SIG-M5 treated with dmso at 0.1 percent for 504 hours (cell line): ENCODE results near the gene PRDX1.
"Not testable (repeated sequence)": the region's sequence is repeated elsewhere in the genome, so short reads cannot be mapped to it uniquely, and the experiment has no call there.

Source experiments
- DNase-seq: peaks from one replicate; lab custom pipeline; 2025; ENCODE audit not compliant: unreplicated experiment; lab: John Stamatoyannopoulos, UW

PRDX1 gene

DNA sequence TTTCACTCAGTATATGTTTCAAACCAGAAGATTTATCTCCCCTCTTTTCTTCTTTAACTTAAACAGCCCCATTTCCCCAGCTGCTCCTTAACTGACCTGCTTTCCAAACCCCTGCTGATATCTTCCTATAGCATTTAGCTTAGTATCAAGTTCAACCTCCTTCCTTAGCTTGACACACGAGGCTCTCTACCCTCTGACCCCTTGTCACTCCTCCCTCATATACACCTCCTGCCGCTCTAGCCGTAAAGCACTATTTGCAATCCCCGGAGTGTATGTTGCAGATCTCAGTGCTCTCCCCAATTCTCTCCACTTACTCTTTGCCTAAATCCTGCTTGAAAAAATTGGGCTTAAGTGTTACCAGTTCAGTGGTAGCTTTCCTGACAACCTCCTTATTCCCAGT is 15.2 kb upstream of the PRDX1 start:
- no peak for DNase-seq

DNA sequence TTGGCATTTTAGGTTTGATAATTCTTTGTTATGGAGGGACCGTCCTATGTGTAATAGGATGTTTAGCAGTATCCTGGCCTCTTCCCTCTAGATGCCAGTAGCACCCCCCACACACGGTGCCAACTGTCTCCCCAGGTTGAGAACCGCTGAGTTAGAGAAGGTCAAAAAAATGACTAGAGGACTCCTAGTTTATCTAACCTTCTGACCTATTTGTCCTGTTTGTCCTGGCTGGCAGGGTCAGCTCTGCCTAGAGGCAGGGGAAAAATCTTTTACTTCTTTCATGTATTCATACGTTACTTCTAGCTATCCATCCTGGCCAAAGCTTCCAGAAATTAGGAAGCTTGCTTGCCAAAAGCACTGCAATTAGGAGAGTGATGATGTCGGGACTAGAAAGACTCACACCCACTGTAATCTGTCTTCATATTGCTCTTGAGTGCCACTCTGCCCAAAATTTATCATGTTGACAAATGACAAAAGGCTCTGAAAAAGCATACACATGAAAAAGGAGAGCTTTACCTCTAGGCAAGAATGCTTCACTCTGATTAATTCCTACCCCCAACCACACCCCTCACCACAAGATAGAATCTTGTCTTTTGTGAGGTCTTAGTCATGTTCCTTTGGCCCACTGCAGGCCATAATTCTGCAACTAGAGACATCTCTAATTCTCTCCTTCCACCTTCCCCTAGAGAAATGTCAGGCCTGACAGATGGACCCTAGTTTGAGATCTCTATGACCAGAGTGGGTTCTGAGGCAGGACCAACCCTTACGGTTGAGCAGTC is 14.5 kb upstream of the PRDX1 start:
- no peak for DNase-seq

DNA sequence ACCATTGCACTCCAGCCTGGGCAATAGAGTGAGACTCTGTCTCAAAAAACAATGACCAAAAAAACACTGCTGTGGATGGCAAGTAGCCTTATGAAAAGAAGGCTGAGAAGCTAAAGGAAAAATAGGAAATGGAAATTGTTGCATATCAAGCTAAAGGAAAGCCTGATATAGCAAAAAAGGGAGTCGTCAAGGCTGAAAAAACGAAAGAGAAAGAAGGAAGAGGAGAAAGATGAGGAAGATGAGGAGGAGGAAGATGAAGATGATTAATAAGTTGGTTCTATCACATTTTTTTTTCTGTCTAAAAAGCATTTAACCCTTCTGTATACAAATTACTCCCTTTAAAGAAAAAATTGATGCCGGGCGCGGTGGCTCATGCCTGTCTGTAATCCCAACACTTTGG is 10.2 kb upstream of the PRDX1 start:
- no peak for DNase-seq

DNA sequence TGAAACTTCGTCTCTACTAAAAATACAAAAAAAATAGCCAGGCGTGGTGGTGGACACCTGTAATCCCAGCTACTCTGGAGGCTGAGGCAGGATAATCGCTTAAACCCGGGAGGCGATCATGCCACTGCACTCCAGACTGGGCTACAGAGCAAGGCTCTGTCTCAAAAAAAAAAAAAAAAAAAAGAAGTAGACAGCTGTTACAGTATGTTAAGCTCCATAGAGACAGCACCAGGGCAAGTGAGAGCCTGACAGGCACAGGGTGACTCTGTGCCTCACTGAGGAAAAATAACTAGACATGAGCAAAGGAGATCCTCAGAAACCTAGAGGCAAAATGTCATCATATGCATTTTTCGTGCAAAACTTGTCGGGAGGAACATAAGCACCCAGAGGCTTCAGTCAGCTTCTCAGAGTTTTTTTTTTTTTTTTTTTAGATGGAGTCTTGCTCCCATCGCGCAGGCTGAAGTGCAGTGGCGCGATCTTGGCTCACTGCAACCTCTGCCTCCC is 9.0 kb upstream of the PRDX1 start:
- no peak for DNase-seq

DNA sequence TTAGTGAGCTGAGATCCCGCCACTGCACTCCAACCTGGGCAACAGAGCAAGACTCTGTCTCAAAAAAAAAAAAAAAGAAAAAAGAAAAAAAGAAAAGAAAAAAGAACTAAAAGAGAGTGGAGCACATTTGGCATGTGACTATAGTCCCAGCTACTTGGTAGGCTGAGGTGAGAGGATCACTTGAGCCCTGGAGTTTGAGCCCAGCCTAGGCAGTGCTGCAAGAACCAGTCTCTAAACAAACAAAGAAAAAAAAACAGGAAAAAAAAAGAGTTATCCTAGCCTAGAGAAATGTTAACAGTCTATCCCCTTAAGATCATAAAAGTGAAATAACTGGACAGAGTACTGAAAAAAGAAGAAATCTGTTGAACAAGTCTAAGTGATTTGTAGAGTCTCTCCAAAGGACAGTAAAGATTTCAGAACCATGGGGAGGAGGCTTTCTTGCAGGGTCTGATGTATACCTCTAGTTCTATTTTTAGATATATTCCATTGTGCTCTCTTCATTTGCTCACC is 4.5 kb upstream of the PRDX1 start:
- no peak for DNase-seq

DNA sequence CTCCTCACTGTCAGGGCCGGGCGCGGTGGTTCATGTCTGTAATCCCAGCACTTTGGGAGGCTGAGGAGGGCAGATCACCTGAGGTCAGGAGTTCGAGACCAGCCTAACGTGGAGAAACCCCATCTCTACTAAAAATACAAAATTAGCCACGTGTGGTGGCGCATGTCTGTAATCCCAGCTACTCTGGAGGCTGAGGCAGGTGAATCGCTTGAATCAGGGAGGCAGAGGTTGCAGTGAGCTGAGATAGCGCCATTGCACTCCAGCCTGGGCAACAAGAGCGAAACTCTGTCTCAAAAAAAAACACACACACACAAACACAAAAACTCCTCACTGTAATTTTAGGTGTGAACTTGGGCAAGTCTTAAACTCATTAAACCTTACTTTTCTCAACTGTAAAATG is 2.3 kb upstream of the PRDX1 start:
- not testable (repeated sequence) for DNase-seq

DNA sequence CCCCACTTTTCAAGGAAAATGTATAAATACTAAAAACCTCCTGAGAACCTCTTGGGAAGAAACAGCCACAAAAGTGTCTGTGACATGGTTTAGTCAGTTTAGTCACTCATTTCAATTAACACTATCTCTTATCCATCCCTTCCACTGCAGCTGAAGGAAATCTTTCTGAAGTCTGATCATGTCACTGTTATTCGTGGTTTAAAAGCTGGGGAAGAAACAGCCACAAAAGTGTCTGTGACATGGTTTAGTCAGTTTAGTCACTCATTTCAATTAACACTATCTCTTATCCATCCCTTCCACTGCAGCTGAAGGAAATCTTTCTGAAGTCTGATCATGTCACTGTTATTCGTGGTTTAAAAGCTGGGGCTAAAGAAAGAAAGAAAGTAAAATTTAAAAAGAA is 1.8 kb upstream of the PRDX1 start:
- DNase-seq = not testable (repeated sequence)

DNA sequence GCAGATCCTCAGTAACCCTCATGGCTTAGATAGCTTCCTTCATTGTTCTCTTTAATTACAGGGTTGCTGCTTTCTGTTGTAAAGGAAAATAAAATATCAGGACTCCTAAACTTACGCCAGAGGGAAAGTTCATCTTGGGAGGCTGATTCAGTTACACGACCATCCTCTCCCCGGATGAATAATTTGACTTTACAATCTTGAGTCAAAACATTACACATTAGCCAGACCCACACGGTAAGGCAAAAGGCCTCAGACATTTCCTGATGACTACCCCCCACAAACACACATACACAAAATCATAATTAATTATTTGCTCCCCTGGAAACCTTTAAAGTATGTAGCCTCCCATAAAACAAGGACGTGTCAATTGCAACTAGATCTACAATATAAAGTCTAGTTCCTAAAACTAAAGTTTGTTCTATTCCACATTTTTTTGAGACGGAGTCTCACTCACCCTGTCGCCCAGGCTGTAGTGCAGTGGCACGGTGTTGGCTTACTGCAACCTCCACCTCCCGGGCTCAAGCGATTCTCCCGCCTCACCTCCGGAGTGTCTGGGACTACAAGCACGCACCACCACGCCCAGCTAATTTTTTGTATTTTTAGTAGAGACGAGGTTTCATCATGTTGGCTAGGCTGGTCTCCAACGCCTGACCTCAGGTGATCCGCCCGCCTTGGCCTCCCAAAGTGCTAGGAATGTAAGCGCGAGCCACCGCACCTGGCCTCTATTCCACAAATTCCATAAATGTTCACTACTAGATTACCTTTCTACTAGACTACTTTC is 830 bp upstream of the PRDX1 start:
- no peak for DNase-seq

DNA sequence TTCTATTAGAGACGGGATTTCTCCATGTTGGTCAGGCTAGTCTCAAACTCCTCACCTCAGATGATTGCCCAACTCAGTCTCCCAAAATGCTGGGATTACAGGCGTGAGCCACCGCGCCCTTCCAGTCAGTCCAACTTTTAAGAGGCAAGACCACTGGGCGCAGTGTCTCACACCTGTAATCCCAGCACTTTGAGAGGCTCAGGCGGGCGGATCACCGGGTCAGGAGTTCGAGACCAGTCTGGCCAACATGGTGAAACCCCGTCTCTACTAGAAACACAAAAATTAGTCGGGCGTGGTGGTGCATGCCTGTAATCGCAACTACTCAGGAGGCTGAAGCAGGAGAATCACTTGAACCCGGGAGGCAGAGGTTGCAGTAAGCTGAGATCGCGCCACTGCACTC is 1.9 kb downstream of the PRDX1 start:
- not testable (repeated sequence) for DNase-seq

DNA sequence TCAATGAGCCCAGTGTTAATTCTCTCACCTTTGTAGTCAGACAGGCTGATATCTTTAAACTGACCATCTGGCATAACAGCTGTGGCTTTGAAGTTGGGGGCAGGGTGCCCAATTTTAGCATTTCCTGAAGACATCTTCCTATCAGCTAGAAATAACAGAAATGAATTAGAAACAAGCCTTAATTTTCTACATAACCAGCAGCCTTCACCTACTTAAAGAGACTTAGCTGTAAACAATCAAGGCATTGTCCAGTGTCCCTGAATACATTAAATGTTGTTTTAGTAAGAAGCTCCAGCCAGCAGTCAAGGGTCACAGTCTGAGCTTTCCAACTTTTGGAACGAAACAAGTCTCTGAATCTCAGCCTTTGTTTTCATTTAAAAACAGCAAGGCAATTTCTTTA is 2.8 kb downstream of the PRDX1 start:
- no peak for DNase-seq

DNA sequence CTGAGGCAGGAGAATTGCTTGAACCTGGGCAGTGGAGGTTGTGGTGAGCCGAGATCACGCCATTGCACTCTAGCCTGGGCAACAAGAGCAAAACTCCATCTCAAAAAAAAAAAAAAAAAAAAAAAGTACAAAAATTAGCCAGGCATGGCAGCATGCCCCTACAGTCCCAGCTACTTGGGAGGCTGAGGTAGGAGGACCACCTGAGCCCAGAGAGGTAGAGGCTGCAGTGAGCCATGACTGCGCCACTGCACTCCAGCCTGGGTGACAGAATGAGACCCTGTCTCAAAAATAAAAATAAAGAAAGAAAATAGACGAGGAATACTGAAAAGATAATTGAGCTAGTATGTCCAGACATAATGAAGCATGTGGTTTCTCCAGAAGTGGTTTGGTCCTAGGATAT is 3.3 kb downstream of the PRDX1 start:
- DNase-seq = not testable (repeated sequence)

DNA sequence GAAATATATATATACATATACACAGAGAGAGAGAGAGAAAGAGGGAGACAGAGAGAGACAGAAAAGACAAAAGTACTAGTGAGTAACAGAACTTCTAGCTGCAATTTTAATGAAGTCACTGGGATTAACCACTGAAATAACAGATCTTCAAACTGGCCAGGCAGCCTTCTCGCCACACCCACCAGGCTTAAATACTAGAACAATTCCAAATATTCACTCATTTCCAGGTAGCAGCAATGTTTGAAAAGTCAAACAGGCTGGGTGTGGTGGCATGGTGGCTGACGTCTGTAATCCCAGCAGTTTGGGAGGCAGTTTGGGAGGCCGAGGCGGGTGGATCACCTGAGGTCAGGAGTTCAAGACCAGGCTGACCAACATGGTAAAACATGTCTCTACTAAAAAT is 5.2 kb downstream of the PRDX1 start:
- no peak for DNase-seq

DNA sequence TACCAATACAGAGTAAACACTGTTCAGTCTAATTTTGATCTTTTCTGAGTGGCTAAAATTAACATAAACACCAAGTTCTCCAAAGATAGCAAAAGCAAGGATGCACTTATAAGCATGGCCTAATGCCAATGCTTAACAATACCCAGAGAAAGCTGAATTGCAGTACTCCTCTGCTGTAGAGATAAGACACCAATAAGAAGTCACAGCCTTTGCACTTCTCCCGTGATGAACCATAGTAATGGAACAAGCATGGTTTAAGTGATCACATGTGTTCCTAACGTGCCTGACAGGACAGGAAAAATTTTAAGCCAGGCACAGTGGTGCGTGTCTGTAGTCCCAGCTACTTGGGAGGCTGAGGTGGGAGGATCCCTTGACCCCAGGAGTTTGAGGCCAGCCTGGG is 5.6 kb downstream of the PRDX1 start:
- DNase-seq = no peak

DNA sequence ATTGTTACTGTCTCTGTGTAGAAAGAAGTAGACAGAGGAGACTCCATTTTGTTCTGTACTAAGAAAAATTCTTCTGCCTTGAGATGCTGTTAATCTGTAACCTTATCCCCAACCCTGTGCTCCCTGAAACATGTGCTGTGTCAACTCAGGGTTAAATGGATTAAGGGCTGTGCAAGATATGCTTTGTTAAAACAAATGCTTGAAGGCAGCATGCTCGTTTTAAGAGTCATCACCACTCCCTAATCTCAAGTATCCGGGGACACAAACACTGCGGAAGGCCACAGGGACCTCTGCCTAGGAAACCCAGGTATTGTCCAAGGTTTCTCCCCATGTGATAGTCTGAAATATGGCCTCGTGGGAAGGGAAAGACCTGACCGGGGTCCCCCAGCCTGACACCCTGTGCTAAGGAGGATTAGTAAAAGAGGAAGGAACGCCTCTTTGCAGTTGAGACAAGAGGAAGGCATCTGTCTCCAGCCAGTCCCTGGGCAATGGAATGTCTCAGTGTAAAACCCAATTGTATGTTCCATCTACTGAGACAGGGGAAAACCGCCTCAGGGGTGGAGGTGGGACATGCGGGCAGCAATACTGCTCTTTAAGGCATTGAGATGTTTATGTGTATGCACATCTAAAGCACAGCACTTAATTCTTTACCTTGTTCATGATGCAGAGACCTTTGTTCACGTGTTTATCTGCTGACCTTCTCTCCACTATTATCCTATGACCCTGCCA is 8.0 kb downstream of the PRDX1 start:
- not testable (repeated sequence) for DNase-seq

DNA sequence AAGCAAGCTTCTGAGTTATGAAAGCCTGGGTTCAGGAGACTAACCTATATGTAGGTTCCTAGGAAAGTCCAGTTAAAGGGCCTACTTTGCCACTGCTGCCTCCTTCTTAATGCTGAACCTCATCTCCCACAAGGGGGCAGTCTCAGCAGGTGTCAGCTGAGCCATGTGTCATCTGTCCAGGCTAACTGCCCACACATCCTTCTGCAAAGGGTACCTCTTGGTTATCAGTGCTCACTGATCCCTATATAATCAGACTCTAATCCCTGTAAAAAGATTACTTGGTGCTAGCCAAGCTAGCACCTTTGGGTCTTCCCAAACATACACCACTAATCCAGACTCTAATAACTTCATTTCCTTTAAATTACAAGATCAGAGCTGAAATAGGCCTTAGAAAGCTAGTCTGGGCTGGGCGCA is 9.0 kb downstream of the PRDX1 start:
- peak; percentile 30 for DNase-seq

DNA sequence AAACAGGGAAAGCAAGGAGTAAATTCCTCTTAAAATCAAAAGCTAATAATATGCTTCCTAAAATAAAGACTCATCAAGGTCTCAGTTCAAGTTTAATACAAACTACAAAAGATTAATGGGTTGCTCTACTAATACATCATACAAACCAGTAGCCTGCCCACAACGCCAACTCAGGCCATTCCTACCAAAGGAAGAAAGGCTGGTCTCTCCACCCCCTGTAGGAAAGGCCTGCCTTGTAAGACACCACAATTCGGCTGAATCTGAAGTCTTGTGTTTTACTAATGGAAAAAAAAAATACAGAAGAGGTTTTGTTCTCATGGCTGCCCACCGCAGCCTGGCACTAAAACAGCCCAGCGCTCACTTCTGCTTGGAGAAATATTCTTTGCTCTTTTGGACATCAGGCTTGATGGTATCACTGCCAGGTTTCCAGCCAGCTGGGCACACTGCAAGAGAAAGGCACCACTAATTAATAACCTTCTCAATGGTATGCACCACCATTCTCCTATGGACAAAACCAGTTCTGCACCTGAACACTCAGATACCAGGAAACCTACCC is 10.6 kb downstream of the PRDX1 start:
- no peak for DNase-seq

DNA sequence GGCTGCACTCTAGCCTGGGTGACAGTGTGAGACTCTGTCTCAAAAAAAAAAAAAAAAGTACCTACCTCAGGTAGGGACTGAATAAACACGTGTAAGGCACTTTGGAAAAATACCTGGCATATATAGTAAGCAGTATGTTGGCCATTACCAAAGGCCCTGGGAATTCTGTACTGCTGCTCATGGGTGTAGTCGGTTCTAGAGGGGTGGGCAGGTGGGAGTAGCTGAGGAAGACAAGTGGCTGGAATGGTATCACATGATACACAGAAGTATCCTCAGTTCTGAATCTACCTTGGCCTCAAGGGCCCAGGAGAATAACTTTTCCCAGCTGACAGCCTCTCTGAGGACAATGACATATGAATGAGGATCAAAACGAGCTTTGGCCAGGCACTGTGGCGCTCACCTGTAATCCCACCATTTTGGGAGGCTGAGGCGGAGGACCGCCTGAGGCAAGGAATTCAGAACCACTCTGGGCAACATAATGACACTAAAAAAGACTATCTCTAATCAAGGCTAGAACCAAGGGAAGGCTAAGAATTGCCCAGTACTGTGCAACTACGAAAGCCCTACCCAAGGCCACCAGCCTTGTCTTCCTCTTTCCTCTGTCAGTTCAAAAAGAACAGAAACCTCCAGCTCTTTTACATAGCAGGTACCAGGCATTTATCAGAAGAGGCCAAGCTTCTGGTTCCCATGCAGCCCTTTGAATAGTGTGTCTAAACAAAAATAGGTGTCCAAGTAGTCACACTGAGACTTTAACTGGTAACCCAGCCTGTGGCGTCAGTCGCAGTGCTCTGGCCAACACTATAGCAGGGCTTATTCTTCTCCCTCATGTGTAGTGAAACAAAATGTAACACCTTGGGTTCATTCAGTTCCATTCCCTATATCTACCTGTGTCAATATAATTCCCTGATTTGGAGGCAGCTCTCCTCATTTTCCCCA is 11.4 kb downstream of the PRDX1 start:
- peak; percentile 26 for DNase-seq

DNA sequence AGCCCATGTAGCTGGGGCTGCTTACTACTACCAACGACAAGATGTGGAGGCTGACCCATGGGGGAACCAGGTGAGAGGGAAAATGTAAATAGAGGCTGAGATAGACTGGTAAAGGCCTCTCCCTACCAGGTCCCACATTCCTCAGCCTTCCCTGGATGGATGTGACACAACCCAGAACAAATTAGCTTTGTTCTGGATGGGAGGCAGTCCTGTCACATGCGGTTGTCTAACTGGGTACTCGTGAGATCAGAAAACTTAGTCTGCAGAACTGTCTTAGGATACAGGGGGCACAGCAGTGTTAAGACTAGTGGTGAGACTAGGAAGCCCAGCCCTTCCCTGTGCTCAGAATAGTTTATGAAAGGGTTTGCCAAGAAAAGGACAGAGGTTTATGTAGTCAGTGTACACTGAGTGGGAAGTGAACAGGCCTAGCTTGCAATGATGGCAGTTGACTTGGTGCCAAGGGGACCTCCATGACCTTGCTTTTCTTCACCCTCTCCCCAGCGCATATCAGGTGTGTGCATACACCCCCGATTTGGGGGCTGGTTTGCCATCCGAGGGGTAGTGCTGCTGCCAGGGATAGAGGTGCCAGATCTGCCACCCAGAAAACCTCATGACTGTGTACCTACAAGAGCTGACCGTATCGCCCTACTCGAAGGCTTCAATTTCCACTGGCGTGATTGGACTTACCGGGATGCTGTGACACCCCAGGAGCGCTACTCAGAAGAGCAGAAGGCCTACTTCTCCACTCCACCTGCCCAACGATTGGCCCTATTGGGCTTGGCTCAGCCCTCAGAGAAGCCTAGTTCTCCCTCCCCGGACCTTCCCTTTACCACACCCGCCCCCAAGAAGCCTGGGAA is 13.2 kb downstream of the PRDX1 start:
- DNase-seq = no peak

DNA sequence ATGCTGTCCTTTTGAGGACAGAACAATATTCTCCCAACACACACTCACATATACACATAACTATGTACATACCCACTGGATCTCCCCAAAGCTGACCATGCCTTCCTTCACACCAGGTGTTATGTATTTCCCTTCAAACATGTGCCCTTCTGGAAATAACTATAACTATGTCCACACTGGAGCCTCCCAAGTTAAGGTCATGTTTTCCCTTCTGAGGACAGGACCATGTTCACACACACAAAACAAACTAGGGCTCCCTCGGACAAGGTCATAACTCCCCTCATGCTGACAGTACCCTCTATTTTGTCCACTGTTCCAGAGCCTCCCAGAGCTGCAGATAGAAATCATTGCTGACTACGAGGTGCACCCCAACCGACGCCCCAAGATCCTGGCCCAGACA is 13.8 kb downstream of the PRDX1 start:
- DNase-seq = no peak
